Nephron progenitor cell (in vitro differentiated cells): Measurements from ENCODE around the gene LAPTM5.
A peak's percentile ranks its signal among the peaks of the same experiment; 100 is the strongest.

ENCODE experiments used
- DNase-seq: peaks from one replicate; pipeline ENCODE4 v3.0.0; 2021
- H3K27ac Mint-ChIP-seq: 2 replicates; pipeline ENCODE4 v1.8.0; 2021; ENCODE audit warnings: mild to moderate bottlenecking, moderate library complexity, mixed read lengths
- H3K27me3 Mint-ChIP-seq: 2 replicates; pipeline ENCODE4 v1.8.0; 2021; ENCODE audit warnings: mild to moderate bottlenecking, low read depth, mixed read lengths; ENCODE audit not compliant: poor library complexity
- H3K36me3 Mint-ChIP-seq: 2 replicates; pipeline ENCODE4 v1.8.0; 2021; ENCODE audit warnings: low read depth, mixed read lengths
- H3K4me1 Mint-ChIP-seq: 2 replicates; pipeline ENCODE4 v1.8.0; 2021; ENCODE audit warnings: mixed read lengths
- H3K4me3 Mint-ChIP-seq: 2 replicates; pipeline ENCODE4 v1.8.0; 2021; ENCODE audit warnings: mild to moderate bottlenecking, moderate library complexity, mixed read lengths
- H3K9me3 Mint-ChIP-seq: 2 replicates; pipeline ENCODE4 v1.8.0; 2021; ENCODE audit warnings: mild to moderate bottlenecking, moderate library complexity, mixed read lengths
- CTCF ChIP-seq: fragments of 200-600 bp; sonication (generic); IDR thresholded peaks from 2 replicates; pipeline ENCODE4 v1.5.0; 2021; ENCODE audit warnings: antibody characterized with exemption

LAPTM5 gene

GRCh38 chr1:30748098-30748698, 9.4 kb downstream of the LAPTM5 start:
- H3K27me3 Mint-ChIP-seq = peaks cover 6% of the 10 kb centered on the region
- DNase-seq = no peak
- no peaks in the 10 kb centered on the region for H3K36me3 Mint-ChIP-seq
- peak overlapping the region; percentile 95 for H3K27ac Mint-ChIP-seq
- H3K4me3 Mint-ChIP-seq = no peak overlapping the region
- no peaks in the 10 kb centered on the region for H3K9me3 Mint-ChIP-seq
- no peak for TF ChIP-seq CTCF
- peaks cover 63% of the 10 kb centered on the region for H3K4me1 Mint-ChIP-seq

GRCh38 chr1:30747033-30748008, 10.3 kb downstream of the LAPTM5 start:
- H3K36me3 Mint-ChIP-seq = no peaks in the 10 kb centered on the region
- peaks cover 3% of the 10 kb centered on the region for H3K27me3 Mint-ChIP-seq
- H3K4me1 Mint-ChIP-seq = peaks cover 55% of the 10 kb centered on the region
- H3K4me3 Mint-ChIP-seq = peak overlapping the region; percentile 8
- peak overlapping the region; percentile 5 for H3K27ac Mint-ChIP-seq
- TF ChIP-seq CTCF = no peak
- no peaks in the 10 kb centered on the region for H3K9me3 Mint-ChIP-seq
- DNase-seq = no peak

GRCh38 chr1:30746212-30747032, 11.2 kb downstream of the LAPTM5 start:
- Mint-ChIP-seq H3K27ac (peak overlapping the region; percentile 5), H3K27me3 (peaks cover 8% of the 10 kb centered on the region), H3K9me3 (no peaks in the 10 kb centered on the region), H3K4me3 (no peak overlapping the region), H3K36me3 (no peaks in the 10 kb centered on the region), H3K4me1 (peaks cover 58% of the 10 kb centered on the region)
- TF ChIP-seq CTCF = no peak
- DNase-seq = no peak

- DNase-seq = no peak
- H3K27me3 Mint-ChIP-seq = peaks cover 8% of the 10 kb centered on the region
- H3K27ac Mint-ChIP-seq = no peak overlapping the region
- H3K4me3 Mint-ChIP-seq = no peak overlapping the region
- H3K4me1 Mint-ChIP-seq = peaks cover 64% of the 10 kb centered on the region
- H3K36me3 Mint-ChIP-seq = no peaks in the 10 kb centered on the region
- no peaks in the 10 kb centered on the region for H3K9me3 Mint-ChIP-seq
- no peak for TF ChIP-seq CTCF
These were observed 11.8 kb downstream of the LAPTM5 start for GRCh38 chr1:30745834-30746208.

- no peak for TF ChIP-seq CTCF
- DNase-seq = no peak
- Mint-ChIP-seq H3K27me3 (peaks cover 8% of the 10 kb centered on the region), H3K4me3 (no peak overlapping the region), H3K4me1 (peaks cover 67% of the 10 kb centered on the region), H3K27ac (peak overlapping the region; percentile 56), H3K36me3 (no peaks in the 10 kb centered on the region), H3K9me3 (no peaks in the 10 kb centered on the region)
These were observed 12.3 kb downstream of the LAPTM5 start for GRCh38 chr1:30745156-30745833.
